Forelimb muscle (tissue), 1 donor: ENCODE data around the gene PKD1L1. TPM values are rescaled to one million over a fixed set of nuclear protein-coding genes. Genes with fewer than 3 reads are reported as not detected.
"Not testable (repeated sequence)": the region's sequence is repeated elsewhere in the genome, so short reads cannot be mapped to it uniquely, and the experiment has no call there.

ENCODE experiments used
- DNase-seq: peaks from one replicate; pipeline ENCODE4 v3.0.0-alpha.2; 2013; ENCODE audit warnings: low read depth
- polyA plus RNA-seq: library from polyadenylated mRNA; unstranded; fragments of 120-200 nt; gene quantifications from one replicate; pipeline ENCODE4 v1.2.1, GENCODE V29; 2013; ENCODE audit not compliant: insufficient read length

PKD1L1 gene
- polyA plus RNA-seq, result 1.2 TPM

DNA sequence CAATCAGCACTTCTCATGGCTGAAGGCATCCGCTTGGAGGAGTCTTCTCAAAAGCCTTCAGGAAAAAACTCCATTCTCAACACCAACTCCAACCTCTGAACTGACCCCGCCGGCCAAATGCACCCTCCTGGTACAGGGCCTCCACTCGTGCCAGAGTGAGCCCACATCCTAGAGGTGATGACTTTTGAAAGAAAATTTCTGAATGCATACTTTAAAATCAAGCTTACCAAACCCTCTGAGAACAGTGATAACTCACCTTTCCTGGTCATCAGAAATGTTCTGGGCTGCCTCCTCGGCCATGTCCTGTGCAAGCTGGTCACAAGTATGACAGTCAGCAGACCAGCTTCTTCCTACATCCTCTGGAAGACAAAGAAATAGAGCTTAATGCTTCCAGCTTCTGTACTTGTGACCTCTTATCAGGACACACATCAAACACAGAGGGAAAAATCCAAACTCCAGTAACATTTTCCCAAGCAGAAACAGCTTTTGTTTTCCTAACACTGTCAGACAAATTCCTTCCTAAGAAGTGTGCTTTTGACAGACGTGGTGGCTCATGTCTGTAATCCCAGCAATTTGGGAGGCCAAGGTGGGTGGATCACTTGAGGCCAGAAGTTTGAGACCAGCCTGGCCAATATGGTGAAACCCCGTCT is at the start of gene PKD1L1:
TSS of gene PKD1L1 (minus strand) at position 326 of the 650 bp plus-strand sequence. CDS start at position 300, 26 bp downstream.
- no peak for DNase-seq

GRCh38 chr7:47992446-47992845 is 44.2 kb upstream of the PKD1L1 start:
- no peak for DNase-seq

DNA sequence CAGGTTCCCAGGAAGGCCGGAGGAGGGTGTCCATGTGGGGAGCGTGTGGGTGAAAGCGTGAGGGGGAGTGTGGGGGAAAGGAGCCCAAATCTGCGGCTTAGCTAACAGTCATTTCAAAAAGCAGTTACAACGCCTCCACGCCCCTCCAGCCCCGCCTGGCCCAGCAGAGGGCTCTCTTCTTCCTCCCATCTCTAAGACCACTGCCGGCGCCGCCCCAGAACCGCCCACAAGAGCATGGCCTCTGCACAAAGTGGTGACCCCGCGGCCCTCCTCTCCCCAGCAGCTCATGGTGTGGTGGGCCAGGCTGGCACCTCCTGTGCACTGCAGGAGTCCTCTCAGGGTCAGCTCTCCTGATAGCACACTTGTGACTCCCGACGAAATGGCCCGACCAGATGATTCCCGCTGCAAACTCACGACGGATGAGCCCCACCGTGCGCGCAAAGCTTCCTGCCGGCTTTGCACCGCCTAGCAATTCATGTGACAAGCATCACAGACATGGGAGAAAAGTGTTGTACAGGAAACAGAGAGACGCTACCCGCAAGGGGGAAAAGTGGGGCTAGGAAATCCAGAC is 43.6 kb upstream of the PKD1L1 start:
- DNase-seq, result no peak

DNA sequence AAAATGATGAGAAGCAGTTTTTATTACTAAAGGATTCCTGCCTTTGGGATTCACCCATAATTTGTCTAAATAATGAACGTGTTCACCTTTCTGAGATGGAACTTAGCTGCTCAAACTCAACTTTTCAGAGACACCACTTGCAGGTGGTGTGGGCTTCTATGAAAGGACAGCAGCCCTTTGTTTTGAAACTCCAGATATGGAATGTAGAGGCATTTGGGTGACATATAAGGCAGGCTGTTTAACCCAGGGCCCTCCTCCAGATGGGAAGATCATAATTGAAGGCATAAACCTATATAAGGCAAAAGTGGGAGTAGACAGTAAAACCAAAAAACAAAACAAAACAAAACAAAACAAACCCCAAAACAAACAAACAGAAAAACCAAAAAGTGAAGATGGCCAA is 43.0 kb upstream of the PKD1L1 start:
- no peak for DNase-seq

- no peak for DNase-seq
These were observed 42.3 kb upstream of the PKD1L1 start for GRCh38 chr7:47990592-47990991.

DNA sequence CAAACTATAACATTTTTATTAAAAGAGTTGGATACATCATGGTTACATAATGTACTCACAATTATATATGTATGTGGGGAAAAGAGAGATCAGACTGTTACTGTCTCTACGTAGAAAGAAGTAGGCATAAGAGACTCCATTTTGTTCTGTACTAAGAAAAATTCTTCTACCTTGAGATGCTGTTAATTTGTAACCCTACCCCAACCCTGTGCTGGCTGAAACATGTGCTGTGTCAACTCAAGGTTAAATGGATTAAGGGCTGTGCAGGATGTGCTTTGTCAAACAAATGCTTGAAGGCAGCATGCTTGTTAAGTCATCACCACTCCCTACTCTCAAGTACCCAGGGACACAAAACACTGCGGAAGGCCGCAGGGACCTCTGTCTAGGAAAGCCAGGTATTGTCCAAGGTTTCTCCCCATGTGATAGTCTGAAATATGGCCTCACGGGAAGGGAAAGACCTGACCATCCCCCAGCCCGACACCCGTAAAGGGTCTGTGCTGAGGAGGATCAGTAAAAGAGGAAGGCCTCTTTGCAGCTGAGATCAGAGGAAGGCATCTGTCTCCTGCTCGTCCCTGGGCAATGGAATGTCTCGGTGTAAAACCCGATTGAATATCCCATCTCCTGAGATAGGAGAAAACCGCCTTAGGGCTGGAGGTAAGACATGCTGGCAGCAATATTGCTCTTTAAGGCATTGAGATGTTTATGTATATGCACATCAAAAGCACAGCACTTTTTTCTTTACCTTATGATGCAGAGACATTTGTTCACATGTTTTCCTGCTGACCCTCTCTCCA is 41.5 kb upstream of the PKD1L1 start:
- not testable (repeated sequence) for DNase-seq

GRCh38 chr7:47988496-47989386 is 40.5 kb upstream of the PKD1L1 start:
- no peak for DNase-seq

GRCh38 chr7:47982610-47983009 is 34.3 kb upstream of the PKD1L1 start:
- no peak for DNase-seq

DNA sequence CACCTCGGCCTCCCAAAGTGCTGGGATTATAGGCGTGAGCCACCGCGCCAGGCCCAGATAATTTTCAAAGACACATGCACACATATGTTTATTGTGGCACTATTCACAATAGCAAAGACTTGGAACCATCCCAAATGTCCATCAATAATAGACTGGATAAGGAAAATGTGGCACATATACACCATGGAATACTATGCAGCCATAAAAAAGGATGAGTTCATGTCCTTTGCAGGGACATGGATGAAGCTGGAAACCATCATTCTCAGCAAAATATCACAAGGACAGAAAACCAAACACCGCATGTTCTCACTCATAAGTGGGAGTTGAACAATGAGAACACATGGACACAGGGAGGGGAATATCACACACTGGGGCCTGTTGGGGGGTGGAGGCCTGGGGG is 32.4 kb upstream of the PKD1L1 start:
- DNase-seq, result not testable (repeated sequence)

DNA sequence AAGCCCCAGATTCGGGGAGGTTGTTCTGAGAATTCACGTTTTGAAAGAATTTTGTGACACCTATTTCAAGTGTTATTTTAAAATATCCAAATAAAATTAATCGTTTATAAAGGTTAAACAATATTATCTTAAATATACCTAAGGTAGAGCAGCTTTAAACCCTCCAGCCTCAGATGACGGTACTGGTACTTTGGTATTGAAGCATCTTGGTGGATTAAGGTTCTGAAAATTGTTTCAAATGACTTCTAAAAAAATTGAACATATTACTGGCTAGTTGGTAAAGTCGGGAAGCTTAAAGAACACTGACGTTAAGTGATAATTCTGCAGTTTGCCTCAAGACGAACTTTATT is 31.5 kb upstream of the PKD1L1 start:
- DNase-seq, result no peak

DNA sequence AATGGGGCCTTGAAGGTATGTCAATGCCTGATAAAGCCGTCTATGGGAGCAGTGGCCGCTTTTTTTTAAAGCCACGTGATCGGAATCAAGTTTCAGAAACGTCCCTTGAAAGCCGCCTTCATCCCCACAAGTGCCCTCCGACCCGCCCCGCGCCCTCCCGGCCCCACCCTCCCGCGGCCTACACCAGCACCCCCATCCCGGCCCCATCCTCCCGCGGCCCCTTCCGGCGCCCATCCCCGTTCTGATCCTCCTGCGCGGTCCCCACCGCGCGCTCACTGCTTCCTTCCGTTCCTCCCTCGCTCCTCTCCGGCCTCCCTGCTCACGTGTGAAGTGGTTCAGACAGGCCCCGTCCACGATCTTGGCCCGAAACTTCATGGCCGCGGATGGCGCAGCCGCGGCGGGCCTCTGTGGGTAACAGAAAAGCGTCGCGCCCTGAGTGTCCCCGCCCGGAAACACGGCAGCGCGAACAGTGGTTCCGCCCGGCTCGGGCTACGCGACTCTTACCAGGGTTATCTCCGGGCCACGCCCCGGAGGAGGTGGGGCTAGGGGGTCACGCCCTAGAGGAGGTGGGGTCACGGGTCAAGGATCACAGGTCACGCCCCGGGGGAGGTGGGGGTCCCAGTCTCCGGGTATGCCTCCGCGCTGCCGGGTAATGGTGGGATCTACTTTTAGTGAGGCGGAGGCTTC is 31.0 kb upstream of the PKD1L1 start, which contains the start of gene HUS1:
TSS of gene HUS1 (minus strand) at position 471 of the 687 bp plus-strand sequence. CDS start at position 375, 96 bp downstream.
- DNase-seq, result peak; percentile 60

DNA sequence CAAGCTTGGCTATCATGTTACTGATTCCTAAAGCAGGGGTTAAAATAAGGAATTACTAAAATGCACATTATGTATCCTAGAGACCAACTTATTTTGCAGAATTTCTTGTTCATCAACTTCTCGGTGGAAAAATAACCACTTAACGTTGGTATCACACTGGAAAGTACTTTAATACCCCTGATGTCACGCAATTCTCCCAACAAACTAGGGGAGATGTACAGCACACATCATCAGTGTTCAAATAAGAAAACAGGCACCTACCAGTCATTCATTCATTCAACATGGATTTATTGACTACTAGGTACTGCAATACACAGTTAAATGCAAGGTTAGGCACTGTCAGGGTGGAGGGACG is 30.5 kb upstream of the PKD1L1 start:
- DNase-seq, result no peak

GRCh38 chr7:47973739-47974138 is 25.5 kb upstream of the PKD1L1 start:
- DNase-seq, result no peak

GRCh38 chr7:47970761-47971160 is 22.5 kb upstream of the PKD1L1 start:
- DNase-seq, result no peak

GRCh38 chr7:47968847-47969774 is 20.8 kb upstream of the PKD1L1 start:
- DNase-seq, result no peak

- DNase-seq, result no peak
These were observed 19.4 kb upstream of the PKD1L1 start for GRCh38 chr7:47967708-47968107.

DNA sequence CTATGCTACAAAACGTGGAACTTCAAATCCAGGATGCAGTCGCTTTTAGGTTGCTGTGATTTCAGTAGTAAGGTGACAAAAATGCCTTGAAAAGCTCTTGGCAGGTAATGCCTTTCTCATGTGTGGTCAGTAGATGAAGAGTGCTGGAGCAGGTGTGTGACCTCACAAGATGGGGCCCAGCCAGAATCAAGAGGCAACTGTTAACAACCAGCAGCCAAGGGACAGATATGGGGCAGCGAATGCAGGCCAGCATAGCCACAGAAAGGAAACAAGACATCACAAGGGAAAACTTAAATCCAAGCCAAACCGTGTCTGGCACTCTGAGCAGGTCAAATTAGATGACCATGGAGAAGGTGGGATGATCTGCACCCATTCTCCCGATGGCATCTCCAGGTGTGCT is 18.9 kb upstream of the PKD1L1 start:
- no peak for DNase-seq

DNA sequence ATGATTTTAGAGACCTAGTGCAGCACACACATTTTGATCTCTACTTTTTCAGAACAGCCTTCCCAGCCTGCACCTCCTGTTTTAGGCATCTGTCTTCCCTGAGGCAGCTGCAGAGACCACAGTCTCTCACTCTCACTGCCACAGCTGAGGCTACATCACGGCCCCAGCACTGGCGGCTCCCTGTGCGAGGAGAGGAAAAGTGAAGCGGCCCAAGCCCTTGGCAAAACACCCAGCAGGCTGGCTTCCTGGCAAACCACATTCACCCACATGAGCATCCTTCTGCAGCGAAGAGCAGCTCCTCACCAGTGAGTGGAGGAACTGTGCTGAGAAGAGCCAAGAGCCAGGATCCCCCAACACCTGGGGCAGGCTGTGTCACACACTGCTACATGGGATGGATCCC is 17.2 kb upstream of the PKD1L1 start:
- DNase-seq, result no peak

DNA sequence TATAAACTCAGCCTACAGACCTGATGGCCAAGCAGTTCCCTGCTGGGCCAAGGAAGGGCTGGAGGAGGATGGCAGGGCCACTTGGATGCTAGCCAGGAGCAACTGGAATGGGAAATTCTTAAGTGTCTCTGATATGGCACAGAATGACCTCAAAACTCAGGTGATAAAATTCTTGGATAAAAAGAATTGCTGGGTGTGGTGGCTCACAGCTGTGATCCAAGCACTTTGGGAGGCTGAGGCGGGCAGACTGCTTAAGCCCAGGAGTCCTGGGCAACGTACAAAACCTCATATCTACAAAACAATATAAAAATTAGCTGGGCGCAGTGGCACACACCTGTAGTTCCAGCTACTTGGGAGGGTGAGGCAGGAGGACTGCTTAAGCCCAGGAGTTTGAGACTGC is 14.0 kb upstream of the PKD1L1 start:
- DNase-seq, result no peak

DNA sequence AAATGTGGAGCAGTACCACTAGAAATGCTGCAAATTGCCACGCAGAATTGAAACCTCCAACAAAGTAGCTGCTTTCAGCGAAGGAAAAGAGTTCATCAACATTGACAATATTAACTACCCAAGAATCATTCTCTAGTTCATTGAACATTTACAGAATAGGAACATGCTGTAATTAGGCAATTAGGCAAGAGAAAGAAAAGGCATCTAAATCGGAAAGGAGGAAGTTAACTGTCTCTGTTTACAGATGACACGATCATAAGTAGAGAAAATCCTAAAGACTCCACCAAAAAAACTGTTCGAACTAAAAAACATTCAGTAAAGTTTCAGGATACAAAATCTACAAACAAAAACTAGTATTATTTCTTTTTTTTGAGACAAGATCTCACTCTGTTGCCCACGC is 8.9 kb upstream of the PKD1L1 start:
- no peak for DNase-seq
